Measurements from ENCODE around the gene EDEM3. TPM values are rescaled to one million over a fixed set of nuclear protein-coding genes. Genes with fewer than 3 reads are reported as not detected.

The EDEM3 gene
- polyA plus RNA-seq, 3 donors: 15.5 to 21.9 (median 18.0) TPM

DNA sequence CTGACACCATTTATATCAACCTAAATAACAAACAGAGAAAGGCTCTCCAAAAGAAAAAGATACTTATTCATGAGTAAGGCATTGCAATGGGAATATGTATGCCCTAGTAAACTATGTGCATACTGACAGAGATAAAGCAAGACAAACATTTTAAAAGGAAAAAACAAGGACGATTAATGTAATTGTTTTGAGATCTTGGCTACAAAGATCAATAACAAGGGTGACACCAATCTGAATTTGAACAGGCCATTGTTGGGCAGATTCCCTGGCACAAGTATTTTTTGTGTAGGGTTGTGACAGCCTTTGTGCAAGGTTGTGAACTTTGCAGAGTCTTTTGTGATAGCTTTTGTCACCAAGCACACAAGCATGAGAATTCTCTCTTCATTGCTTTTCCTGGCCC lies 85.3 kb downstream of the EDEM3 start:
- Histone ChIP-seq H3K36me3 (replicated peaks in 1 of 2; ENCODE audit: control insufficient read depth in 1 of 2, insufficient read depth in 2 of 2, low read length in 2 of 2) (no peaks in the 10 kb centered on the region), H3K9ac (ENCODE audit: insufficient read depth, low read length, poor library complexity, severe bottlenecking) (no peak overlapping the region), H2AFZ (ENCODE audit: insufficient read depth, low read depth, low read length, poor library complexity, severe bottlenecking) (no peak overlapping the region), H3K4me3 (replicated peaks in 1 of 3; ENCODE audit: low read depth in 2 of 3, low read length in 3 of 3) (no peak overlapping the region), H3K27me3 (ENCODE audit: control insufficient read depth in 2 of 2, insufficient read depth in 2 of 2, low read length in 2 of 2) (no peaks in the 10 kb centered on the region), H3K27ac (ENCODE audit: low read depth in 1 of 2, low read length in 2 of 2) (no peak overlapping the region), H3K4me2 (replicated peaks; ENCODE audit: extremely low read depth, low read length, poor library complexity, severe bottlenecking) (no peak overlapping the region), H3K79me2 (ENCODE audit: insufficient read depth, low read length) (no peaks in the 10 kb centered on the region), H3K4me1 (ENCODE audit: control insufficient read depth in 1 of 2, insufficient read depth in 2 of 2, low read length in 2 of 2) (peaks cover 1 to 2% of the 10 kb centered on the region in 2 donors), H4K20me1 (ENCODE audit: insufficient read depth, low read length) (no peaks in the 10 kb centered on the region), H3K9me3 (replicated peaks in 1 of 2; ENCODE audit: control insufficient read depth in 1 of 2, insufficient read depth in 1 of 2, low read length in 2 of 2) (no peaks in the 10 kb centered on the region)
- intact Hi-C loops (cut with micrococcal nuclease): loop anchor here in 1 of 2 donors (10.0 kb wide), 1 partner anchor 445 kb away; no protein-coding TSS in a partner anchor
- H3K36me3 Mint-ChIP-seq: no peaks in the 10 kb centered on the region
- WGBS (ENCODE audit: insufficient coverage): 100% methylated on average over 1 of the region's 1 CpG
- no peak overlapping the region for H3K27ac Mint-ChIP-seq
- no peaks in the 10 kb centered on the region for H3K9me3 Mint-ChIP-seq
- no peak overlapping the region for H3K4me3 Mint-ChIP-seq
- no peak for DNase-seq
- no peaks in the 10 kb centered on the region for H3K4me1 Mint-ChIP-seq
- H3K27me3 Mint-ChIP-seq (ENCODE audit: low read depth in 3 of 3): peaks cover 0 to 7% (median 3%) of the 10 kb centered on the region in 3 donors
- TF ChIP-seq, protein P1, sequence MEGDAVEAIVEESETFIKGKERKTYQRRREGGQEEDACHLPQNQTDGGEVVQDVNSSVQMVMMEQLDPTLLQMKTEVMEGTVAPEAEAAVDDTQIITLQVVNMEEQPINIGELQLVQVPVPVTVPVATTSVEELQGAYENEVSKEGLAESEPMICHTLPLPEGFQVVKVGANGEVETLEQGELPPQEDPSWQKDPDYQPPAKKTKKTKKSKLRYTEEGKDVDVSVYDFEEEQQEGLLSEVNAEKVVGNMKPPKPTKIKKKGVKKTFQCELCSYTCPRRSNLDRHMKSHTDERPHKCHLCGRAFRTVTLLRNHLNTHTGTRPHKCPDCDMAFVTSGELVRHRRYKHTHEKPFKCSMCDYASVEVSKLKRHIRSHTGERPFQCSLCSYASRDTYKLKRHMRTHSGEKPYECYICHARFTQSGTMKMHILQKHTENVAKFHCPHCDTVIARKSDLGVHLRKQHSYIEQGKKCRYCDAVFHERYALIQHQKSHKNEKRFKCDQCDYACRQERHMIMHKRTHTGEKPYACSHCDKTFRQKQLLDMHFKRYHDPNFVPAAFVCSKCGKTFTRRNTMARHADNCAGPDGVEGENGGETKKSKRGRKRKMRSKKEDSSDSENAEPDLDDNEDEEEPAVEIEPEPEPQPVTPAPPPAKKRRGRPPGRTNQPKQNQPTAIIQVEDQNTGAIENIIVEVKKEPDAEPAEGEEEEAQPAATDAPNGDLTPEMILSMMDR (IDR thresholded peaks at IDR 0.05): no peak

DNA sequence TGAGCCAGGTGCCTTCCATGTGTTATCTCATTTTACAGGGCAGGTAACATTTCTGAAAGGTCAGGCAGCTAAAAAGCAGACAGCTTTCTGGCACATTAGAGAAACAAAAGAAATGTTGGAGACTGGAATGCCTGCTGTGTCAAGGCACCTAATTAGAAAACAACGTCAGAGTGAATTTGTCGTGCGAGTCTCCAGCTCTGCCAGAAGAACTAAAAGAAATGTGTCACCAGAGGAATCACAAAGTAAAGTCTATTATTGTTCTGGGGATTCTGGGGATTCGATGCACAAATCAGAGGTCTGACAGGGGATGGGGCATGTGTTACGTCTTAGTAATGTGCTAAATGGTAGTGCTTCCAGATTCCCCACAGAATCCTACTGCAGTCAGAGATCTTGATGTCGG lies 89.3 kb downstream of the EDEM3 start:
- Mint-ChIP-seq H3K4me3 (no peak overlapping the region), H3K36me3 (no peaks in the 10 kb centered on the region), H3K4me1 (peaks cover 11% of the 10 kb centered on the region), H3K27me3 (ENCODE audit: low read depth in 3 of 3) (peaks cover 0 to 7% (median 3%) of the 10 kb centered on the region in 3 donors), H3K9me3 (no peaks in the 10 kb centered on the region), H3K27ac (no peak overlapping the region)
- TF ChIP-seq, protein P1 (IDR thresholded peaks at IDR 0.05): no peak
- 93% methylated on average over 3 of the region's 6 CpGs for WGBS (ENCODE audit: insufficient coverage)
- Histone ChIP-seq H3K9me3 (replicated peaks in 1 of 2; ENCODE audit: control insufficient read depth in 1 of 2, insufficient read depth in 1 of 2, low read length in 2 of 2) (no peaks in the 10 kb centered on the region), H3K79me2 (ENCODE audit: insufficient read depth, low read length) (no peaks in the 10 kb centered on the region), H3K4me1 (ENCODE audit: control insufficient read depth in 1 of 2, insufficient read depth in 2 of 2, low read length in 2 of 2) (peaks cover 9% of the 10 kb centered on the region in 2 donors), H3K27me3 (ENCODE audit: control insufficient read depth in 2 of 2, insufficient read depth in 2 of 2, low read length in 2 of 2) (no peaks in the 10 kb centered on the region), H3K4me3 (replicated peaks in 1 of 3; ENCODE audit: low read depth in 2 of 3, low read length in 3 of 3) (no peak overlapping the region), H2AFZ (ENCODE audit: insufficient read depth, low read depth, low read length, poor library complexity, severe bottlenecking) (no peak overlapping the region), H3K9ac (ENCODE audit: insufficient read depth, low read length, poor library complexity, severe bottlenecking) (no peak overlapping the region), H3K36me3 (replicated peaks in 1 of 2; ENCODE audit: control insufficient read depth in 1 of 2, insufficient read depth in 2 of 2, low read length in 2 of 2) (no peaks in the 10 kb centered on the region), H3K27ac (ENCODE audit: low read depth in 1 of 2, low read length in 2 of 2) (no peak overlapping the region), H3K4me2 (replicated peaks; ENCODE audit: extremely low read depth, low read length, poor library complexity, severe bottlenecking) (no peak overlapping the region), H4K20me1 (ENCODE audit: insufficient read depth, low read length) (no peaks in the 10 kb centered on the region)
- intact Hi-C loops (cut with micrococcal nuclease): loop anchor here (2.0 to 10.0 kb wide), 2 partner anchors 441 to 591 kb away; no protein-coding TSS in a partner anchor
- DNase-seq: no peak
